Muscle of leg (tissue), 9 donors: ENCODE measurements around the gene TSSK3. TPM values are rescaled to one million over a fixed set of nuclear protein-coding genes. Genes with fewer than 3 reads are reported as not detected.

Source experiments
- polyA plus RNA-seq, 8 donors: library from polyadenylated mRNA; unstranded; fragments of 120-200 nt; gene quantifications; one replicate each; pipeline versions ENCODE4 v1.2.1 to v1.2.3, GENCODE V29; 2013; ENCODE audit warnings: inconsistent platforms in 1 of 8, low replicate concordance in 1 of 8; ENCODE audit not compliant: insufficient read length in 8 of 8, insufficient read depth in 1 of 8
- total RNA-seq: library from RNA; stranded (reverse); fragments of 120-200 nt; gene quantifications from one replicate; pipeline ENCODE4 v1.2.4, GENCODE V29; 2013

The TSSK3 gene
- total and polyA plus RNA-seq, 9 donors: 0.55 to 3.6 (median 1.8) TPM

Other genes starting within 250 kb of the TSSK3 start
- gene TXLNA, start 182.9 kb upstream of the TSSK3 start, total RNA-seq: 32.8 TPM
- 10 to 100 TPM; 30.5 to 46.2 (median 34.5) TPM for gene TXLNA, start 182.9 kb upstream of the TSSK3 start, polyA plus RNA-seq
- 63.7 TPM for gene CCDC28B, start 161.9 kb upstream of the TSSK3 start, total RNA-seq
- gene CCDC28B, start 161.9 kb upstream of the TSSK3 start, polyA plus RNA-seq: 10 to 100 TPM; 31.9 to 70.0 (median 44.5) TPM
- gene IQCC, start 156.9 kb upstream of the TSSK3 start, total RNA-seq: 2.5 TPM
- 1 to 10 TPM; 2.4 to 3.9 (median 3.1) TPM for gene IQCC, start 156.9 kb upstream of the TSSK3 start, polyA plus RNA-seq
- not detected for gene DCDC2B, start 153.4 kb upstream of the TSSK3 start, total RNA-seq
- 1 to 10 TPM in 1 of 8 donors, under 1 TPM in 7; 0.15 to 1.1 (median 0.34) TPM for gene DCDC2B, start 153.4 kb upstream of the TSSK3 start, polyA plus RNA-seq
- 8.7 TPM for gene TMEM234, start 140.2 kb upstream of the TSSK3 start, total RNA-seq
- gene TMEM234, start 140.2 kb upstream of the TSSK3 start, polyA plus RNA-seq: 10 to 100 TPM in 5 of 8 donors, 1 to 10 TPM in 3; 7.8 to 11.9 (median 10.1) TPM
- 183 TPM for gene EIF3I, start 140.1 kb upstream of the TSSK3 start, total RNA-seq
- 100 to 1,000 TPM; 159 to 179 (median 175) TPM for gene EIF3I, start 140.1 kb upstream of the TSSK3 start, polyA plus RNA-seq
- 2.5 TPM for gene FAM167B, start 115.3 kb upstream of the TSSK3 start, total RNA-seq
- 1 to 10 TPM; 4.3 to 5.6 (median 4.7) TPM for gene FAM167B, start 115.3 kb upstream of the TSSK3 start, polyA plus RNA-seq
- 0.62 TPM for gene LCK, start 111.3 kb upstream of the TSSK3 start, total RNA-seq
- gene LCK, start 111.3 kb upstream of the TSSK3 start, polyA plus RNA-seq: 1 to 10 TPM in 2 of 8 donors, under 1 TPM in 6; 0.34 to 1.3 (median 0.77) TPM
- 31.2 TPM for gene HDAC1, start 70.5 kb upstream of the TSSK3 start, total RNA-seq
- gene HDAC1, start 70.5 kb upstream of the TSSK3 start, polyA plus RNA-seq: 10 to 100 TPM; 29.2 to 46.5 (median 41.2) TPM
- 50.1 TPM for gene MARCKSL1, start 26.3 kb upstream of the TSSK3 start, total RNA-seq
- 100 to 1,000 TPM; 147 to 210 (median 175) TPM for gene MARCKSL1, start 26.3 kb upstream of the TSSK3 start, polyA plus RNA-seq
- 5.3 TPM for gene FAM229A, start 54 bp upstream of the TSSK3 start, total RNA-seq
- 10 to 100 TPM in 1 of 8 donors, 1 to 10 TPM in 7; 3.3 to 10.4 (median 5.9) TPM for gene FAM229A, start 54 bp upstream of the TSSK3 start, polyA plus RNA-seq
- 41.4 TPM for gene BSDC1, start 31.9 kb downstream of the TSSK3 start, total RNA-seq
- gene BSDC1, start 31.9 kb downstream of the TSSK3 start, polyA plus RNA-seq: 10 to 100 TPM; 32.6 to 48.3 (median 41.2) TPM
- 0.13 TPM for gene ZBTB8B, start 102.5 kb downstream of the TSSK3 start, total RNA-seq
- gene ZBTB8B, start 102.5 kb downstream of the TSSK3 start, polyA plus RNA-seq: under 1 TPM; 0.06 to 0.19 (median 0.12) TPM
- gene ZBTB8A, start 176.9 kb downstream of the TSSK3 start, total RNA-seq: 10.6 TPM
- 10 to 100 TPM in 2 of 8 donors, 1 to 10 TPM in 6; 5.9 to 13.4 (median 9.1) TPM for gene ZBTB8A, start 176.9 kb downstream of the TSSK3 start, polyA plus RNA-seq